Epidermal melanocyte (primary cell): ENCODE results near the gene KCNN2.

ENCODE experiments used
- DNase-seq: peaks from one replicate; pipeline ENCODE4 v3.0.0; 2011; ENCODE audit warnings: low spot score; ENCODE audit not compliant: insufficient read length

Gene KCNN2

GRCh38 chr5:114500756-114501155, 138.9 kb downstream of the KCNN2 start:
- no peak for DNase-seq

GRCh38 chr5:114504560-114504959, 142.7 kb downstream of the KCNN2 start:
- DNase-seq, result no peak

- DNase-seq, result no peak
Measured at GRCh38 chr5:114524221-114524620, 162.4 kb downstream of the KCNN2 start.

- DNase-seq, result no peak
Measured at GRCh38 chr5:114544561-114544960, 182.7 kb downstream of the KCNN2 start.
